Measurements from ENCODE around the gene RAPGEFL1.

DNA sequence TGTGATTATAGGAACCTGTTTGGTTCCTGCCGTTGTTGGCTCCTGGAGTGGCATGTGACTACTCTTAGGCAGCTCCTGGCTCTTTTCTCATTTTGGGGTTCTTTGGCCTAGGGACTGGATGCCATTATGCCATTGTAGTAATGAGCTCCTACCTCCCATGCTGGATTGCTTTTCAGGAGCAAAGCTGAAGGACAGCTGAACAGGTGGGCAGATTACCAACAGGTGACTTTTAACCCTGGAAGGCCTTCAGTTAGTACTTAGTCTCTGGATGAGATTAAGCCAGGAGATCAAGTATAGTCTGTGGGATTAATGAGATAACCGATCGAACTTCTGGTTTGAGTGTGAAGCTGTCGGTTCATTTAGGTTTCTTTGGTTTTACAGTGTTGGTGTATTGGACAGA, 67.0 kb downstream of the RAPGEFL1 start:
- no peak for TF ChIP-seq CTCF (IDR thresholded peaks at IDR 0.05 in 4 of 5, conservative IDR thresholded peaks at IDR 0.05 in 1 of 5)
- no peak for TF ChIP-seq POLR2A (IDR thresholded peaks at IDR 0.05)

Data from gastrocnemius medialis (tissue), 4 donors.